Loucy (cell line): Measurements from ENCODE around the gene ST3GAL3.

Experiments
- H2AFZ ChIP-seq: fragments of 200-600 bp; sonication (generic); 2 replicates; pipeline ENCODE4 v1.6.0; 2016; ENCODE audit warnings: antibody characterized with exemption, mild to moderate bottlenecking, low read length, moderate library complexity
- H3F3A ChIP-seq: fragments of 200-600 bp; 2 replicates; pipeline ENCODE4 v1.6.0; 2016; ENCODE audit warnings: antibody characterized with exemption, low read depth, mild to moderate bottlenecking
- H3K27me3 ChIP-seq: fragments of 200-600 bp; sonication (generic); 2 replicates; pipeline ENCODE4 v1.6.1; 2014; ENCODE audit warnings: low read length, mild to moderate bottlenecking; ENCODE audit not compliant: insufficient read depth, poor library complexity, severe bottlenecking
- H3K36me3 ChIP-seq: fragments of 200-600 bp; sonication (generic); 2 replicates; pipeline ENCODE4 v1.6.1; 2016; ENCODE audit warnings: low read length; ENCODE audit not compliant: insufficient read depth
- H3K4me1 ChIP-seq: fragments of 200-600 bp; sonication (generic); 2 replicates; pipeline ENCODE4 v1.5.1; 2014; ENCODE audit warnings: low read length, mild to moderate bottlenecking; ENCODE audit not compliant: insufficient read depth, poor library complexity, severe bottlenecking
- H3K4me2 ChIP-seq: fragments of 200-600 bp; sonication (generic); 2 replicates; pipeline ENCODE4 v1.6.0; 2014; ENCODE audit warnings: antibody characterized with exemption, low read length, low read depth, mild to moderate bottlenecking; ENCODE audit not compliant: poor library complexity, severe bottlenecking
- H3K4me3 ChIP-seq: fragments of 200-600 bp; sonication (generic); 2 replicates; pipeline ENCODE4 v1.5.1; 2014; ENCODE audit warnings: low read length, mild to moderate bottlenecking, mixed read lengths; ENCODE audit not compliant: poor library complexity, severe bottlenecking
- H3K79me2 ChIP-seq: fragments of 200-600 bp; sonication (generic); 2 replicates; pipeline ENCODE4 v1.6.1; 2014; ENCODE audit warnings: low read length; ENCODE audit not compliant: insufficient read depth
- H3K9ac ChIP-seq: fragments of 200-600 bp; sonication (generic); 2 replicates; pipeline ENCODE4 v1.6.0; 2014; ENCODE audit warnings: mild to moderate bottlenecking, low read depth, low read length, moderate library complexity; ENCODE audit not compliant: poor library complexity, severe bottlenecking
- H3K9me2 ChIP-seq: fragments of 200-600 bp; sonication (generic); replicated peaks from 2 replicates; pipeline ENCODE4 v1.6.1; 2016; ENCODE audit warnings: low read depth, low read length, mixed read lengths
- H3K9me3 ChIP-seq: fragments of 200-600 bp; sonication (generic); 2 replicates; pipeline ENCODE4 v1.6.1; 2014; ENCODE audit warnings: mild to moderate bottlenecking, antibody characterized with exemption, low read length, low read depth; ENCODE audit not compliant: insufficient read depth
- H4K20me1 ChIP-seq: fragments of 200-600 bp; sonication (generic); 2 replicates; pipeline ENCODE4 v1.6.0; 2014; ENCODE audit warnings: antibody characterized with exemption, low read length, mild to moderate bottlenecking; ENCODE audit not compliant: insufficient read depth, poor library complexity, severe bottlenecking
- CTCF ChIP-seq: fragments of 200-600 bp; sonication (generic); conservative IDR thresholded peaks from 2 replicates; pipeline ENCODE4 v1.5.1; 2014; ENCODE audit warnings: mild to moderate bottlenecking, antibody characterized with exemption, low read length
- EZH2phosphoT487 ChIP-seq: fragments of 200-600 bp; IDR thresholded peaks from 2 replicates; pipeline ENCODE4 v1.6.1; 2018; ENCODE audit warnings: antibody characterized with exemption, mild to moderate bottlenecking, moderate library complexity, borderline replicate concordance

ST3GAL3 gene

DNA sequence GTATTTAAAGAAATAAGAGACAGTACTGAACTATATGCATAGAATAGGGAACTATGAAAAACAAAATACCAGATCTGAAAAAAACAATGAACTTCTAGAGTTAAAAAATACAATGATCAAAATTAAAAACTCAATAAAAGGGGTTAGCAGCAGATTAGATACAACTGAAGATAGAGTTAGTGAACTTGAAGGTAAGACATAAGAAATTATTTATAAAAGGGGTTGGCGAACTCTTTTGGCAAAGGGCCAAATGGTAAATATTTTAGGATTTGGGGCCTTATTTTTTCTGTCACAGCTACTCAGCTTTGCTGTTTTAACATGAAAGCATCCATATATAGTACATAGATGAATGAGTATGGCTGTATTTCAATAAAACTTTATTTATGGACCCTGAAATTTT, 111.4 kb downstream of the ST3GAL3 start:
- Histone ChIP-seq H3K9me3 (peaks cover 8% of the 10 kb centered on the region; the same call in 1 of the 2 replicates), H3K9ac (no peak overlapping the region), H3K27me3 (no peaks in the 10 kb centered on the region), H3F3A (no peaks in the 10 kb centered on the region), H2AFZ (no peak overlapping the region), H3K9me2 (no peaks in the 10 kb centered on the region), H3K4me1 (peaks cover 14% of the 10 kb centered on the region), H3K79me2 (no peaks in the 10 kb centered on the region), H3K36me3 (peaks cover 33% of the 10 kb centered on the region), H4K20me1 (no peaks in the 10 kb centered on the region), H3K4me3 (no peak overlapping the region), H3K4me2 (no peak overlapping the region)
- TF ChIP-seq CTCF (no peak), EZH2phosphoT487 (no peak)

DNA sequence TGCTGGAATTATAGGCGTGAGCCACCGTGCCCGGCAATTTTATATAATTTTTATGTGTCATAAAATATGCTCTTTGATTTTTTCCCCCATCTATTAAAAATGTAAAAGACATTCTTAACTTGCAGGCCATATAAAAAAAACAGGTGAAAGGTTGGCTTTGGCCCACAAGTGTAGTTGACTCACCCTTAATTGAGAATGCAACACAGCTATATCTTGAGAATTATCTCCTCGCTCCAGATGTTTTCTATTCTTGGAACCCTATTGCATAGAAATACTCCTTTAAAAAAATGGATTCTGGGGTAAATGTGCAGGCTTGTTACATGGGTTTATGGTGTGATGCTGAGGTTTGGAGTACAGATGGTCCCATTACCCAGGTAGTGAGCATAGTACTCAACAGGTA, 112.0 kb downstream of the ST3GAL3 start:
- no peak overlapping the region for H3K9ac ChIP-seq
- H3K36me3 ChIP-seq, result peaks cover 33% of the 10 kb centered on the region
- H3K27me3 ChIP-seq, result no peaks in the 10 kb centered on the region
- no peak overlapping the region for H3K4me3 ChIP-seq
- no peaks in the 10 kb centered on the region for H3K79me2 ChIP-seq
- H3K9me2 ChIP-seq, result no peaks in the 10 kb centered on the region
- H3K4me2 ChIP-seq, result no peak overlapping the region
- H2AFZ ChIP-seq, result no peak overlapping the region
- H3K9me3 ChIP-seq, result peaks cover 8% of the 10 kb centered on the region; the same call in 1 of the 2 replicates
- TF ChIP-seq CTCF, result no peak
- no peak for TF ChIP-seq EZH2phosphoT487
- H3F3A ChIP-seq, result no peaks in the 10 kb centered on the region
- H3K4me1 ChIP-seq, result peaks cover 9% of the 10 kb centered on the region
- H4K20me1 ChIP-seq, result no peaks in the 10 kb centered on the region

DNA sequence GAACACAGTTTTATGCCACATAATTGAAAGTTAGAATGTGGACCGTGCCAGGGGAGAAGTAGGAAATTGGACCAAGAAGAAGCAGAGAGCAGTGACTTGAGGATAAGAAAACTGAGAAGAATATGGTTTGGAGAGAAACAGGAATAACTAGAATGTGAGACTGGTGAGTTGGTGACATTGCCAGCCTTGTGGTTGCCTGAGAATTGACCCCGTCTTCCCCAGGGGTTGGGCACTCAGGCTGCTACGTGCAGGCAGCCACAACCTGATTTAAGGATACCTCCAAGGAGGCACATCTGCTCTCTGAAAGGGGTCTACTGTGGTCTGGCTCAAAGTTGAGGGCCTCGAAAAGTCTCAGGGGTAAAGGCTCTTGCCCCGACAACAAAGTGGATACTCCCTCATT, 114.1 kb downstream of the ST3GAL3 start:
- Histone ChIP-seq H3K9me2 (no peaks in the 10 kb centered on the region), H3K4me1 (peaks cover 8% of the 10 kb centered on the region), H3F3A (no peaks in the 10 kb centered on the region), H3K4me2 (no peak overlapping the region), H3K36me3 (peaks cover 26% of the 10 kb centered on the region), H4K20me1 (no peaks in the 10 kb centered on the region), H3K9me3 (peaks cover 8% of the 10 kb centered on the region; the same call in 1 of the 2 replicates), H2AFZ (no peak overlapping the region), H3K79me2 (no peaks in the 10 kb centered on the region), H3K9ac (no peak overlapping the region), H3K4me3 (no peak overlapping the region), H3K27me3 (no peaks in the 10 kb centered on the region)
- TF ChIP-seq CTCF (no peak), EZH2phosphoT487 (no peak)
